Kidney (tissue), 14 donors: ENCODE data around the gene GOLGA5. TPM values are rescaled to one million over a fixed set of nuclear protein-coding genes. Genes with fewer than 3 reads are reported as not detected.

Experiments used
- DNase-seq, 5 donors: peaks; one replicate each; pipeline ENCODE4 v3.0.0-alpha.2; 2013 to 2020
- FAIRE-seq: peaks from 2 replicates; lab custom pipeline; 2012; peaks lifted over from hg19 to GRCh38; lab: Jason Lieb, UNC
- H3K27ac ChIP-seq, 2 donors: one replicate each; pipeline ENCODE4 v1.7.0; 2013; ENCODE audit warnings: low read depth in 2 of 2, low read length in 2 of 2, inconsistent platforms in 1 of 2
- H3K27me3 ChIP-seq: one replicate; pipeline ENCODE4 v1.7.1; 2013; ENCODE audit warnings: low read length, inconsistent platforms; ENCODE audit not compliant: control insufficient read depth, insufficient read depth
- H3K36me3 ChIP-seq, 3 donors: one replicate each; pipeline versions ENCODE4 v1.7.0 to v1.7.1; 2013; ENCODE audit warnings: low read length in 3 of 3, control low read depth in 1 of 3, inconsistent platforms in 1 of 3; ENCODE audit not compliant: insufficient read depth in 3 of 3, control insufficient read depth in 2 of 3
- H3K4me1 ChIP-seq, 3 donors: one replicate each; pipeline versions ENCODE4 v1.7.0 to v1.7.1; 2013; ENCODE audit warnings: low read length in 3 of 3, inconsistent platforms in 1 of 3, low read depth in 1 of 3; ENCODE audit not compliant: control insufficient read depth in 2 of 3, insufficient read depth in 2 of 3
- H3K4me3 ChIP-seq, 3 donors: one replicate each; pipeline versions ENCODE4 v1.7.0 to v1.8.1; 2013; ENCODE audit warnings: low read length in 3 of 3, control low read depth in 1 of 3, inconsistent platforms in 1 of 3
- H3K9ac ChIP-seq, 3 donors: one replicate each; pipeline versions ENCODE4 v1.7.0 to v1.7.1; 2013; ENCODE audit warnings: low read length in 3 of 3, control low read depth in 1 of 3, inconsistent platforms in 1 of 3
- H3K9me3 ChIP-seq, 3 donors: one replicate each; pipeline versions ENCODE4 v1.7.0 to v1.7.1; 2013; ENCODE audit warnings: low read length in 3 of 3, control low read depth in 1 of 3, inconsistent platforms in 1 of 3; ENCODE audit not compliant: control insufficient read depth in 2 of 3, insufficient read depth in 1 of 3
- intact Hi-C: fragments of 100-400 bp; cut with DNase I; formaldehyde crosslinking; loops from one replicate; pipeline ENCODE4 v1.11.1; 2022
- polyA plus RNA-seq: library from polyadenylated mRNA; stranded (reverse); fragments of 350-450 nt; fragmentation: Illumina TruSeq; extraction: RNeasy Lipid Tissue Mini Kit (QIAGEN cat#74804); gene quantifications from one replicate; pipeline ENCODE4 v1.2.3, GENCODE V29; 2014; ENCODE audit warnings: low read depth, low replicate concordance; ENCODE audit not compliant: insufficient read depth
- total RNA-seq: library from RNA; stranded (reverse); fragmentation: NEBNext Ultra II Directional; extraction: Animal tissue kit (Norgen Biotek cat#: 25700); gene quantifications from one replicate; pipeline ENCODE4 v1.2.1, GENCODE V29; 2021
- TF ChIP-seq, protein P1 (sequence below): IDR thresholded peaks from 3 replicates; pipeline ENCODE4 v1.5.1; 2012; ENCODE audit warnings: mild to moderate bottlenecking, moderate library complexity, borderline replicate concordance; ENCODE audit not compliant: insufficient read depth; ENCODE audit errors: extremely low read depth
- donor health status: control.
- donor health status: control.
- donor health status: control.
- donor health status: control.
- donor health status: control.
- donor health status: DM: yes; HTN: yes; CAD: no.
- donor health status: Normal renal cell carcinoma (clear cell type).

The GOLGA5 gene
- total and polyA plus RNA-seq, 2 donors from 2014 or later, result 27.7 to 33.7 TPM

DNA sequence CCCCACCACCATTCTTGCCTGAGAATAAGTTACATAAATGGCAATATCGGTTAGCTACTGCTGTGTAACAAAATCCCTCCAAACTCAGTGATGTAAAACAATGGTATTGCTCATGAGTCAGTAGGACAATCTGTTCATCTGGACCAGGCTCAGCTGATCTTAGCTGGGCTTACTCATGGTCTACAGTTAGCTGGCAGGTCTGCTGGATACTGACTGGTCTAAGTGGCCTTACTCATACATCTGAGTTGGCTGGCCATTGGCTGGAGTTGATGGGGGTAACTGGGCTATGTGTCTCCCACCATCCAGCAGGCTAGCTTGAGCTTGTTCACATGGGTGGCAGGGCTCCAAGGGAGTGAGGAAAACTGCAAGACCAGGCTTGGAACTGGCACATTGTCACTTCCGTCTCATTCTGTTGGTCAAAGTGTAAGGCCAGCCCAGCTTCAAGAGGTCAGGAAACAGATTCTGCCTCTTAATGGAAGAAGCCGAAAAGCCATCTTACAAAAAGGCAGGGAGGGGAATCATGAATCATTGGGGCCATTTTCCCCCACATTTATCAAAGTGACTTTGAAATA lies 72.2 kb downstream of the GOLGA5 start:
- Histone ChIP-seq H3K4me3 (no peak overlapping the region), H3K9me3 (no peaks in the 10 kb centered on the region), H3K4me1 (no peaks in the 10 kb centered on the region), H3K9ac (no peak overlapping the region), H3K27me3 (no peaks in the 10 kb centered on the region), H3K27ac (no peak overlapping the region), H3K36me3 (no peaks in the 10 kb centered on the region)
- FAIRE-seq, result no peak
- intact Hi-C loops, result no loop called here
- DNase-seq, result peak in 1 of 5 donors; percentile 50
- TF ChIP-seq, protein P1, sequence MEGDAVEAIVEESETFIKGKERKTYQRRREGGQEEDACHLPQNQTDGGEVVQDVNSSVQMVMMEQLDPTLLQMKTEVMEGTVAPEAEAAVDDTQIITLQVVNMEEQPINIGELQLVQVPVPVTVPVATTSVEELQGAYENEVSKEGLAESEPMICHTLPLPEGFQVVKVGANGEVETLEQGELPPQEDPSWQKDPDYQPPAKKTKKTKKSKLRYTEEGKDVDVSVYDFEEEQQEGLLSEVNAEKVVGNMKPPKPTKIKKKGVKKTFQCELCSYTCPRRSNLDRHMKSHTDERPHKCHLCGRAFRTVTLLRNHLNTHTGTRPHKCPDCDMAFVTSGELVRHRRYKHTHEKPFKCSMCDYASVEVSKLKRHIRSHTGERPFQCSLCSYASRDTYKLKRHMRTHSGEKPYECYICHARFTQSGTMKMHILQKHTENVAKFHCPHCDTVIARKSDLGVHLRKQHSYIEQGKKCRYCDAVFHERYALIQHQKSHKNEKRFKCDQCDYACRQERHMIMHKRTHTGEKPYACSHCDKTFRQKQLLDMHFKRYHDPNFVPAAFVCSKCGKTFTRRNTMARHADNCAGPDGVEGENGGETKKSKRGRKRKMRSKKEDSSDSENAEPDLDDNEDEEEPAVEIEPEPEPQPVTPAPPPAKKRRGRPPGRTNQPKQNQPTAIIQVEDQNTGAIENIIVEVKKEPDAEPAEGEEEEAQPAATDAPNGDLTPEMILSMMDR, result no peak

DNA sequence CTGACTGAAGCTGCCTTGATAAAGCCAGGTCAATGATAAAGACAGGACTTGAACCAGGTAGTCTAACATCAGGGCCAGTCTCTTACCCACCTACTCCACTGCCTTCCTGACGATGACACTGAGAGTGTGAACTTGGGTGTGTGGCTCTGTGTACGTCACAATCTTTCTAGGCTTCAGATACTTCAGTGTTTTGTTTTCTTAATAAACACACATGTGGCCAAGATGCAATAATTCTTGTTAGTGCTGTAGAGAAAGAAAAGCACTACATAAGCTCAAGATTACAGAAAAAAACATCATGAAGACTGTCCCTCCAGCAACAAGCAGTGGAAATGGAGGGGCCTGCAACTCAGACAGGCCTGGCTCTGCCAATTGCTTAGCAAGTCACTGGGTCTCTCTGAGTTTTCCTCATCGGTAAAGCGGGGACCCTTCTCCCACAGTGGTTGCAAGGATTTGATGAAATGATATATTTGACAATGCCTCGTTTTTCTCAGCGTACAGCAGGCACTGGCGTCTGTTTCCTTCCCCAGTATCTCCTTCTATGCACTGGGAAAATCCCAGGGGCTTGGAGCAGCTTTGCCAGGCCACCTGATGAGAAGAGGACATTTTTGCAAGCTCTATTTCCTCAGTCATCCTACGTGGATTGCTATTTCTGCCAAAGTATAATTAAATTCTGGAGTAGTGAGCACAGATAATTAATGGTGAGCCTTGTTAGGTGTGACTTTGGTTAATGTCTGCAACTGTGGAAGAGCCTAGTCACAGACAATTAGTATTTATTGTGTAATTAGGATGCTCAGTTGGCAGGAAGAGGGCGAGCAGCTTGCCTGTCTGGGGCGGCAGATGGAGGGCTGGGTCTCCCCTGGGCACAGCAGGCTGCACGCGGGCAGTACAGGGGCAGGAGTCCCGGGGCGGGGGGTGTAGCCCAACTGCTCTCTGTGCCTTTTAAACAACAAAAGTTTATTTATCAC lies 73.1 kb downstream of the GOLGA5 start:
- no peak overlapping the region for H3K27ac ChIP-seq
- no peak overlapping the region for H3K4me3 ChIP-seq
- DNase-seq (peak in 1 of 5 donors; percentile 63), FAIRE-seq (no peak)
- H3K27me3 ChIP-seq, result no peaks in the 10 kb centered on the region
- TF ChIP-seq, protein P1, result no peak
- H3K36me3 ChIP-seq, result no peaks in the 10 kb centered on the region
- intact Hi-C loops, result no loop called here
- H3K9me3 ChIP-seq, result no peaks in the 10 kb centered on the region
- H3K4me1 ChIP-seq, result no peaks in the 10 kb centered on the region
- H3K9ac ChIP-seq, result no peak overlapping the region

DNA sequence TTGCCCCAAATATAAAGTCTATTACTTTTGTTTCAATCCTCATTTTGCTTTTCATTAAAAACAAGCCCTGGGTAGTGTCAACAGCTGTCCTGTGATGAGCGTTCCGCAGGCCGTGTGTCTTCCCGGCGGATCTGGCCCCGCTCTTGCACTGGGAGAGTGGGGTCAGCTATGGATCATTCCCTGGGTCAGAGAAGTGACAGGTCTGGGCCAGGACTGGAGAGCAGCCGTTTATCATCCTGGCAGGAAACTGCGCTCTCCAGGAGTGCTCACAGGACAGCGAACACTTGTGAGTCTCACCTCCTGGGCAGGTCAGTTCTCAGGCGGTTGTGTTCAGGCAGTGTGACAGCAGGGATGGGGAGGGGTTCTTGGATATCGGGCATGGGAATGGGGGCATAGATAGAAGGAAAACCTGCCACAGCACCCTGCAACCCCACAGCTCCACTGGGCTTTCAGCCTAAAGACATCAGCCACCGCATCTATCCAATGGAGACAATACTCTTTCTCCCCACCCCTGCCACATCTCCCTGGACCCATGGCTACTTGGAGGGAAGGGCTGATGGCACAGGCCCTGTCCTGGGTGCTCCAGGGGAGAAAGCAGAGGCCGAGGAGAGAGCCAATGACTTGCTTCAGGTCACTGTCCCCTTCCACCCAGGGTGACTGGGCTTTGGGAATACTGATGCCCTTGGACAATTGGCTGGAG lies 81.0 kb downstream of the GOLGA5 start:
- peak in 4 of 5 donors; percentile 53 to 69 (median 60) for DNase-seq
- no peak overlapping the region for H3K27ac ChIP-seq
- no peak overlapping the region for H3K9ac ChIP-seq
- no peak overlapping the region for H3K4me3 ChIP-seq
- FAIRE-seq, result no peak
- H3K9me3 ChIP-seq, result no peaks in the 10 kb centered on the region
- H3K36me3 ChIP-seq, result no peaks in the 10 kb centered on the region
- intact Hi-C loops, result no loop called here
- TF ChIP-seq, protein P1, result no peak
- no peaks in the 10 kb centered on the region for H3K4me1 ChIP-seq
- H3K27me3 ChIP-seq, result peaks cover 4% of the 10 kb centered on the region
